OCI-LY3 (cell line): Measurements from ENCODE around the gene EGFLAM.

Experiments
- CTCF ChIP-seq: fragments of 200-600, 300-600 bp; sonication (generic); IDR thresholded peaks from 2 replicates; pipeline ENCODE4 v1.5.1; 2014; ENCODE audit warnings: antibody characterized with exemption, low read length, low read depth
- EZH2phosphoT487 ChIP-seq: fragments of 200-600 bp; shearing (Covaris generic); IDR thresholded peaks from 2 replicates; pipeline ENCODE4 v1.6.1; 2018; ENCODE audit warnings: antibody characterized with exemption, mixed run types, low read depth

- no peak for TF ChIP-seq CTCF
- no peak for TF ChIP-seq EZH2phosphoT487
Measured at GRCh38 chr5:38367410-38367809, 109.1 kb downstream of the EGFLAM start.
